Activated T-helper 1 cell treated with anti-CD3 and anti-CD28 coated beads, Interleukin-12 subunit alpha, Interleukin-12 subunit beta, Interleukin-2, Interleukin-4 antibody, amounts not matched to agents 30 ng/mL and 10 ng/mL and 1 ng/mL, durations not matched to agents 14 hours and 24 hours and 36 hours (primary cell): ENCODE measurements around the gene FBXO15. TPM values are rescaled to one million over a fixed set of nuclear protein-coding genes. Genes with fewer than 3 reads are reported as not detected.

Source experiments
- DNase-seq: peaks from one replicate; pipeline ENCODE4 v3.0.0; 2021; ENCODE audit warnings: low spot score
- H3K27ac Mint-ChIP-seq: one replicate; pipeline ENCODE4 v1.8.0; 2021; ENCODE audit warnings: mild to moderate bottlenecking, mixed read lengths
- H3K27me3 Mint-ChIP-seq: one replicate; pipeline ENCODE4 v1.8.0; 2022; ENCODE audit warnings: mild to moderate bottlenecking, moderate library complexity, mixed read lengths; ENCODE audit not compliant: insufficient read depth
- H3K36me3 Mint-ChIP-seq: one replicate; pipeline ENCODE4 v1.8.0; 2021; ENCODE audit warnings: low read depth, mixed read lengths
- H3K4me1 Mint-ChIP-seq: one replicate; pipeline ENCODE4 v1.8.0; 2021; ENCODE audit warnings: low read depth, mixed read lengths
- H3K4me3 Mint-ChIP-seq: one replicate; pipeline ENCODE4 v1.8.0; 2021; ENCODE audit warnings: mild to moderate bottlenecking, moderate library complexity, mixed read lengths
- H3K9me3 Mint-ChIP-seq: one replicate; pipeline ENCODE4 v1.8.0; 2021; ENCODE audit warnings: mixed read lengths
- intact Hi-C: fragments of 100-400 bp; cut with micrococcal nuclease; formaldehyde crosslinking; loops from one replicate; pipeline ENCODE4 v1.15.1; 2024
- total RNA-seq: library from RNA; stranded (reverse); gene quantifications from 2 replicates; pipeline ENCODE4 v1.2.3, GENCODE V29; 2022

Gene FBXO15
- total RNA-seq, 1 donor from 2014 or later: 0.83 TPM

- no peak for DNase-seq
- Mint-ChIP-seq H3K27me3 (peaks cover 2% of the 10 kb centered on the region), H3K4me3 (no peak overlapping the region), H3K9me3 (no peaks in the 10 kb centered on the region), H3K27ac (no peak overlapping the region), H3K36me3 (peaks cover 1% of the 10 kb centered on the region), H3K4me1 (peaks cover 24% of the 10 kb centered on the region)
- intact Hi-C loops: loop anchor here (10.0 kb wide), 1 partner anchor 510 kb away; the partner anchor contains the start of gene ZNF407
These were observed 63.3 kb downstream of the FBXO15 start for GRCh38 chr18:74084184-74084855.

GRCh38 chr18:74083557-74083952, 64.1 kb downstream of the FBXO15 start:
- Mint-ChIP-seq H3K36me3 (peaks cover 1% of the 10 kb centered on the region), H3K9me3 (no peaks in the 10 kb centered on the region), H3K4me1 (peaks cover 24% of the 10 kb centered on the region), H3K4me3 (peak overlapping the region; percentile 22), H3K27me3 (peaks cover 2% of the 10 kb centered on the region), H3K27ac (peak overlapping the region; percentile 97)
- DNase-seq: no peak
- intact Hi-C loops: loop anchor here (1.0 to 10.0 kb wide), 4 partner anchors 20 to 511 kb away; partner anchors contain the start of genes FBXO15 and ZNF407

- Mint-ChIP-seq H3K27ac (peak overlapping the region; percentile 97), H3K36me3 (peaks cover 1% of the 10 kb centered on the region), H3K4me1 (peaks cover 24% of the 10 kb centered on the region), H3K4me3 (peak overlapping the region; percentile 85), H3K9me3 (no peaks in the 10 kb centered on the region), H3K27me3 (peaks cover 5% of the 10 kb centered on the region)
- no peak for DNase-seq
- intact Hi-C loops: loop anchor here (1.0 to 10.0 kb wide), 7 partner anchors 20 to 512 kb away; partner anchors contain the start of genes FBXO15 and ZNF407
These were observed 64.7 kb downstream of the FBXO15 start for GRCh38 chr18:74082742-74083556.

- peak overlapping the region; percentile 85 for H3K4me3 Mint-ChIP-seq
- H3K27me3 Mint-ChIP-seq: peaks cover 5% of the 10 kb centered on the region
- intact Hi-C loops: loop anchor here (1.0 to 10.0 kb wide), 5 partner anchors 35 to 513 kb away; partner anchors contain the start of gene ZNF407
- H3K9me3 Mint-ChIP-seq: no peaks in the 10 kb centered on the region
- peaks cover 24% of the 10 kb centered on the region for H3K4me1 Mint-ChIP-seq
- peaks cover 1% of the 10 kb centered on the region for H3K36me3 Mint-ChIP-seq
- peak; percentile 63 for DNase-seq
- peak overlapping the region; percentile 97 for H3K27ac Mint-ChIP-seq
These were observed 65.5 kb downstream of the FBXO15 start for GRCh38 chr18:74081966-74082741.

- Mint-ChIP-seq H3K9me3 (no peaks in the 10 kb centered on the region), H3K27ac (no peak overlapping the region), H3K36me3 (peaks cover 1% of the 10 kb centered on the region), H3K4me3 (no peak overlapping the region), H3K4me1 (peaks cover 14% of the 10 kb centered on the region), H3K27me3 (peaks cover 5% of the 10 kb centered on the region)
- intact Hi-C loops: no loop called here
- no peak for DNase-seq
These were observed 69.4 kb downstream of the FBXO15 start for GRCh38 chr18:74078257-74078656.

- intact Hi-C loops: no loop called here
- no peak for DNase-seq
- Mint-ChIP-seq H3K4me3 (no peak overlapping the region), H3K4me1 (no peaks in the 10 kb centered on the region), H3K36me3 (no peaks in the 10 kb centered on the region), H3K27me3 (peaks cover 12% of the 10 kb centered on the region), H3K9me3 (no peaks in the 10 kb centered on the region), H3K27ac (no peak overlapping the region)
These were observed 72.7 kb downstream of the FBXO15 start for GRCh38 chr18:74074668-74075564.

GRCh38 chr18:74073957-74074667, 73.5 kb downstream of the FBXO15 start:
- Mint-ChIP-seq H3K9me3 (no peaks in the 10 kb centered on the region), H3K4me3 (no peak overlapping the region), H3K27ac (no peak overlapping the region), H3K4me1 (no peaks in the 10 kb centered on the region), H3K27me3 (peaks cover 10% of the 10 kb centered on the region), H3K36me3 (no peaks in the 10 kb centered on the region)
- intact Hi-C loops: no loop called here
- no peak for DNase-seq

GRCh38 chr18:74069178-74070050, 78.2 kb downstream of the FBXO15 start:
- H3K27ac Mint-ChIP-seq: no peak overlapping the region
- peaks cover 21% of the 10 kb centered on the region for H3K4me1 Mint-ChIP-seq
- intact Hi-C loops: loop anchor here (10.0 kb wide), 2 partner anchors 925 to 1145 kb away; partner anchors contain the start of gene TSHZ1
- H3K36me3 Mint-ChIP-seq: no peaks in the 10 kb centered on the region
- H3K27me3 Mint-ChIP-seq: peaks cover 7% of the 10 kb centered on the region
- H3K9me3 Mint-ChIP-seq: no peaks in the 10 kb centered on the region
- H3K4me3 Mint-ChIP-seq: no peak overlapping the region
- no peak for DNase-seq

- H3K27ac Mint-ChIP-seq: no peak overlapping the region
- no peaks in the 10 kb centered on the region for H3K36me3 Mint-ChIP-seq
- intact Hi-C loops: loop anchor here (10.0 kb wide), 2 partner anchors 927 to 1147 kb away; partner anchors contain the start of gene TSHZ1
These were observed 79.3 kb downstream of the FBXO15 start for GRCh38 chr18:74068296-74068695.

GRCh38 chr18:74066018-74066417, 81.6 kb downstream of the FBXO15 start:
- no peak for DNase-seq
- intact Hi-C loops: loop anchor here (10.0 kb wide), 2 partner anchors 929 to 1149 kb away; partner anchors contain the start of gene TSHZ1
- Mint-ChIP-seq H3K36me3 (peaks cover 7% of the 10 kb centered on the region), H3K27me3 (no peaks in the 10 kb centered on the region), H3K4me3 (peak overlapping the region; percentile 82), H3K27ac (peak overlapping the region; percentile 77), H3K9me3 (no peaks in the 10 kb centered on the region), H3K4me1 (peaks cover 50% of the 10 kb centered on the region)

More at GRCh38 chr18:74068296-74068695, 79.3 kb downstream of the FBXO15 start:
- Mint-ChIP-seq H3K4me3 (no peak overlapping the region), H3K27me3 (peaks cover 7% of the 10 kb centered on the region), H3K4me1 (peaks cover 32% of the 10 kb centered on the region), H3K9me3 (no peaks in the 10 kb centered on the region)
- no peak for DNase-seq
